SK-N-SH (cell line): ENCODE results near the gene TSHZ2. TPM values are rescaled to one million over a fixed set of nuclear protein-coding genes. Genes with fewer than 3 reads are reported as not detected.

ENCODE experiments used
- CTCF ChIA-PET: fragments of 300-600, 350-600 bp; formaldehyde crosslinking; extraction: SDS; loops from one replicate; lab custom pipeline; 2021; lab: Yijun Ruan, JAX
- POLR2A ChIA-PET: fragments of 350-600 bp; sonication (Branson Sonifier 250); formaldehyde crosslinking; extraction: SDS; loops from one replicate; lab custom pipeline; 2020; ENCODE audit warnings: antibody characterized with exemption, inconsistent platforms; lab: Yijun Ruan, JAX
- DNase-seq: peaks from one replicate; pipeline ENCODE4 v3.0.0; 2012
- H2AFZ ChIP-seq: fragments of 200-600 bp; sonication (generic); 2 replicates; pipeline ENCODE4 v1.8.1; 2016; ENCODE audit warnings: antibody characterized with exemption, mild to moderate bottlenecking, low read depth
- H3F3A ChIP-seq: fragments of 200-600 bp; sonication (generic); replicated peaks from 2 replicates; pipeline ENCODE3; 2016; ENCODE audit warnings: antibody characterized with exemption, mild to moderate bottlenecking; ENCODE audit not compliant: insufficient read depth
- H3K27ac ChIP-seq, 2 experiments: fragments of 200-500 bp in 1 of 2; fragments of 200-600 bp in 1 of 2; sonication (Bioruptor generic) in 1 of 2; sonication (generic), shearing (Covaris generic) in 1 of 2; 2 replicates each; pipeline versions ENCODE4 v1.5.1 to v1.6.1; 2014 to 2016; ENCODE audit warnings: low read depth in 2 of 2, inconsistent platforms in 1 of 2, low read length in 1 of 2, mild to moderate bottlenecking in 1 of 2, mixed read lengths in 1 of 2
- H3K27me3 ChIP-seq: fragments of 200-600 bp; sonication (generic), shearing (Covaris generic); 2 replicates; pipeline ENCODE4 v1.6.1; 2016; ENCODE audit warnings: mixed run types; ENCODE audit not compliant: insufficient read depth
- H3K36me3 ChIP-seq, 2 experiments: fragments of 200-500 bp in 1 of 2; fragments of 200-600 bp in 1 of 2; sonication (Bioruptor generic) in 1 of 2; sonication (generic) in 1 of 2; replicated peaks in 1 of 2; 2 replicates each; pipeline versions ENCODE3 to v1.5.1; 2014 to 2016; ENCODE audit warnings: low read length in 1 of 2, mild to moderate bottlenecking in 1 of 2; ENCODE audit not compliant: insufficient read depth in 2 of 2, control insufficient read depth in 1 of 2
- H3K4me1 ChIP-seq, 2 experiments: fragments of 200-500 bp in 1 of 2; fragments of 200-600 bp in 1 of 2; sonication (Bioruptor generic) in 1 of 2; sonication (generic), shearing (Covaris generic) in 1 of 2; 2 replicates each; pipeline versions ENCODE4 v1.5.1 to v1.6.1; 2014 to 2016; ENCODE audit warnings: low read depth in 1 of 2, low read length in 1 of 2, mixed run types in 1 of 2; ENCODE audit not compliant: insufficient read depth in 2 of 2, control insufficient read depth in 1 of 2
- H3K4me2 ChIP-seq: fragments of 200-600 bp; sonication (generic), shearing (Covaris generic); 2 replicates; pipeline ENCODE4 v1.6.1; 2017; ENCODE audit warnings: mixed run types
- H3K4me3 ChIP-seq, 2 experiments: fragments of 200-500 bp in 1 of 2; fragments of 200-600 bp in 1 of 2; sonication (Bioruptor generic) in 1 of 2; sonication (generic), shearing (Covaris generic) in 1 of 2; 2 replicates each; pipeline versions ENCODE4 v1.5.1 to v1.8.1; 2014 to 2016; ENCODE audit warnings: low read depth in 2 of 2, inconsistent platforms in 1 of 2, low read length in 1 of 2, mild to moderate bottlenecking in 1 of 2, mixed read lengths in 1 of 2, moderate library complexity in 1 of 2
- H3K79me2 ChIP-seq: fragments of 200-600 bp; sonication (generic); 2 replicates; pipeline ENCODE4 v1.8.1; 2017; ENCODE audit warnings: mild to moderate bottlenecking; ENCODE audit not compliant: insufficient read depth
- H3K9ac ChIP-seq: fragments of 200-600 bp; sonication (generic); 2 replicates; pipeline ENCODE4 v1.6.1; 2017; ENCODE audit warnings: mixed run types
- H3K9me2 ChIP-seq: fragments of 200-600 bp; sonication (generic); 2 replicates; pipeline ENCODE4 v1.6.1; 2017; ENCODE audit warnings: mixed run types
- H3K9me3 ChIP-seq: fragments of 200-600 bp; sonication (generic); 2 replicates; pipeline ENCODE4 v1.6.1; 2017; ENCODE audit warnings: mixed run types, mild to moderate bottlenecking, moderate library complexity
- H4K20me1 ChIP-seq: fragments of 200-600 bp; sonication (generic); 2 replicates; pipeline ENCODE4 v1.6.1; 2017; ENCODE audit warnings: mild to moderate bottlenecking, mixed run types; ENCODE audit not compliant: insufficient read depth
- EZH2phosphoT487 ChIP-seq: fragments of 200-600 bp; sonication (generic); IDR thresholded peaks from 2 replicates; pipeline ENCODE4 v1.6.1; 2017; ENCODE audit warnings: low read depth, mixed run types, mild to moderate bottlenecking, antibody characterized with exemption, moderate library complexity, borderline replicate concordance
- FOXJ3 ChIP-seq: sonication (generic); formaldehyde crosslinking; IDR thresholded peaks from 2 replicates; pipeline ENCODE4 v1.5.1; 2020; ENCODE audit warnings: mild to moderate bottlenecking, missing genetic modification reagents
- IRF3 ChIP-seq: fragments of 150-350 bp; IDR thresholded peaks from 2 replicates; pipeline ENCODE4 v1.6.1; 2016; ENCODE audit warnings: mild to moderate bottlenecking, low read depth, low read length
- MXI1 ChIP-seq: IDR thresholded peaks from 2 replicates; pipeline ENCODE4 v1.6.1; 2012; ENCODE audit warnings: mild to moderate bottlenecking, low read depth, low read length, improper control_type of control experiment
- RAD21 ChIP-seq: IDR thresholded peaks from 2 replicates; pipeline ENCODE4 v1.6.1; 2012; ENCODE audit warnings: mild to moderate bottlenecking, low read length
- RCOR1 ChIP-seq: fragments of 150-350 bp; IDR thresholded peaks from 2 replicates; pipeline ENCODE4 v1.6.1; 2017; ENCODE audit warnings: antibody characterized with exemption, low read length
- RFX5 ChIP-seq: IDR thresholded peaks from 2 replicates; pipeline ENCODE4 v1.6.1; 2012; ENCODE audit warnings: mild to moderate bottlenecking, improper control_type of control experiment, low read length
- RXRA ChIP-seq: IDR thresholded peaks from 2 replicates; pipeline ENCODE4 v1.4.0; 2012; ENCODE audit warnings: low read depth, mild to moderate bottlenecking, borderline replicate concordance
- SMC3 ChIP-seq: IDR thresholded peaks from 2 replicates; pipeline ENCODE4 v1.6.1; 2012; ENCODE audit warnings: low read depth, low read length, improper control_type of control experiment
- ZBTB33 ChIP-seq: IDR thresholded peaks from 2 replicates; pipeline ENCODE4 v1.4.0; 2012; ENCODE audit warnings: low read depth, borderline replicate concordance
- WGBS: methylation state at CpG from one replicate; pipeline ENCODE4 v1.1.6; 2017; ENCODE audit warnings: low lambda C conversion rate; 5-methylcytosine and 5-hydroxymethylcytosine counted together
- polyA plus RNA-seq, 3 experiments: library from polyadenylated mRNA; depleted of rRNA; stranded (reverse); fragments of >200 nt; gene quantifications; 2 replicates each; pipeline ENCODE4 v1.2.3, GENCODE V29; 2012
- TF ChIP-seq, protein P1 (sequence below): IDR thresholded peaks from 2 replicates; pipeline ENCODE4 v1.6.1; 2012; ENCODE audit warnings: mild to moderate bottlenecking, low read depth, low read length, moderate library complexity

The TSHZ2 gene
- polyA plus RNA-seq, 1 of the 3 experiments (the other 2 are of a cell fraction): 0.13 TPM

- TF ChIP-seq IRF3: no peak
- no peak for TF ChIP-seq MXI1
- TF ChIP-seq, all 33 proteins: peak for 0
Observed at GRCh38 chr20:53274365-53274764, 302.2 kb downstream of the TSHZ2 start (continued).

- POLR2A ChIA-PET: no interaction called here
- Histone ChIP-seq H3K79me2 (no peaks in the 10 kb centered on the region), H3K4me1 (no peaks in the 10 kb centered on the region; a peak in 1 of 4 replicates), H3K9me2 (no peaks in the 10 kb centered on the region), H3K27ac (no peak overlapping the region), H3K4me3 (no peak overlapping the region), H3K9me3 (no peaks in the 10 kb centered on the region), H3F3A (no peaks in the 10 kb centered on the region), H4K20me1 (no peaks in the 10 kb centered on the region), H3K4me2 (no peak overlapping the region), H2AFZ (no peak overlapping the region), H3K27me3 (no peaks in the 10 kb centered on the region), H3K36me3 (no peaks in the 10 kb centered on the region), H3K9ac (no peak overlapping the region)
- TF ChIP-seq FOXJ3 (CRISPR knock-in tag) (no peak), RFX5 (no peak), RAD21 (no peak), EZH2phosphoT487 (no peak), SMC3 (no peak), ZBTB33 (no peak), RCOR1 (no peak), RXRA (no peak)
- TF ChIP-seq, protein P1, sequence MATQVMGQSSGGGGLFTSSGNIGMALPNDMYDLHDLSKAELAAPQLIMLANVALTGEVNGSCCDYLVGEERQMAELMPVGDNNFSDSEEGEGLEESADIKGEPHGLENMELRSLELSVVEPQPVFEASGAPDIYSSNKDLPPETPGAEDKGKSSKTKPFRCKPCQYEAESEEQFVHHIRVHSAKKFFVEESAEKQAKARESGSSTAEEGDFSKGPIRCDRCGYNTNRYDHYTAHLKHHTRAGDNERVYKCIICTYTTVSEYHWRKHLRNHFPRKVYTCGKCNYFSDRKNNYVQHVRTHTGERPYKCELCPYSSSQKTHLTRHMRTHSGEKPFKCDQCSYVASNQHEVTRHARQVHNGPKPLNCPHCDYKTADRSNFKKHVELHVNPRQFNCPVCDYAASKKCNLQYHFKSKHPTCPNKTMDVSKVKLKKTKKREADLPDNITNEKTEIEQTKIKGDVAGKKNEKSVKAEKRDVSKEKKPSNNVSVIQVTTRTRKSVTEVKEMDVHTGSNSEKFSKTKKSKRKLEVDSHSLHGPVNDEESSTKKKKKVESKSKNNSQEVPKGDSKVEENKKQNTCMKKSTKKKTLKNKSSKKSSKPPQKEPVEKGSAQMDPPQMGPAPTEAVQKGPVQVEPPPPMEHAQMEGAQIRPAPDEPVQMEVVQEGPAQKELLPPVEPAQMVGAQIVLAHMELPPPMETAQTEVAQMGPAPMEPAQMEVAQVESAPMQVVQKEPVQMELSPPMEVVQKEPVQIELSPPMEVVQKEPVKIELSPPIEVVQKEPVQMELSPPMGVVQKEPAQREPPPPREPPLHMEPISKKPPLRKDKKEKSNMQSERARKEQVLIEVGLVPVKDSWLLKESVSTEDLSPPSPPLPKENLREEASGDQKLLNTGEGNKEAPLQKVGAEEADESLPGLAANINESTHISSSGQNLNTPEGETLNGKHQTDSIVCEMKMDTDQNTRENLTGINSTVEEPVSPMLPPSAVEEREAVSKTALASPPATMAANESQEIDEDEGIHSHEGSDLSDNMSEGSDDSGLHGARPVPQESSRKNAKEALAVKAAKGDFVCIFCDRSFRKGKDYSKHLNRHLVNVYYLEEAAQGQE: no peak
- WGBS: 49% methylated on average over 3 of the region's 3 CpGs
- CTCF ChIA-PET: interaction anchor here (1.2 kb wide), 1 partner anchor 10 kb away, joined by 5 read pairs; no protein-coding TSS in a partner anchor
- DNase-seq: no peak
Observed at GRCh38 chr20:53274807-53275206, 302.6 kb downstream of the TSHZ2 start.
